K562 (cell line): ENCODE measurements around the gene RAB3GAP2. TPM values are rescaled to one million over a fixed set of nuclear protein-coding genes. Genes with fewer than 3 reads are reported as not detected.
A peak's percentile ranks its signal among the peaks of the same experiment; 100 is the strongest.

Source experiments
- CHD1 ChIP-seq: fragments of 200-600 bp; sonication (generic); IDR thresholded peaks from one replicate; pipeline ENCODE4 v1.6.1; 2012; ENCODE audit warnings: mild to moderate bottlenecking, moderate library complexity, low read length, inconsistent platforms
- COPS2 ChIP-seq: fragments of 450-650 bp; conservative IDR thresholded peaks from 2 replicates; pipeline ENCODE4 v1.6.1; 2016; ENCODE audit warnings: mild to moderate bottlenecking, moderate library complexity
- MTA3 ChIP-seq: fragments of 450-650 bp; formaldehyde crosslinking; IDR thresholded peaks from 2 replicates; pipeline ENCODE4 v1.6.1; 2017; ENCODE audit warnings: mild to moderate bottlenecking, borderline replicate concordance
- PHF20 ChIP-seq: fragments of 450-650 bp; IDR thresholded peaks from 2 replicates; pipeline ENCODE4 v1.6.1; 2018; ENCODE audit not compliant: partially characterized antibody
- TCF15 ChIP-seq: fragments of 250-450 bp; sonication (Bioruptor Pico); IDR thresholded peaks from 2 replicates; pipeline ENCODE4 v1.8.0; 2022; ENCODE audit warnings: moderate library complexity, mild to moderate bottlenecking, inconsistent platforms
- THRAP3 ChIP-seq: fragments of 450-650 bp; IDR thresholded peaks from 2 replicates; pipeline ENCODE4 v1.6.1; 2016; ENCODE audit warnings: mild to moderate bottlenecking, inconsistent platforms, borderline replicate concordance
- ZNF316 ChIP-seq: fragments of 450-650 bp; IDR thresholded peaks from 2 replicates; pipeline ENCODE4 v1.6.1; 2016
- polyA plus RNA-seq, 8 experiments: library from polyadenylated mRNA; depleted of rRNA in 4 of 8; stranded (reverse) in 5 of 8; unstranded in 3 of 8; fragments of >200 nt; fragmentation: Nextera tagmentation in 2 of 8; fragmentation: Illumina TruSeq in 1 of 8; extraction: Ambion mirVana in 2 of 8; extraction: Trizol in 1 of 8; gene quantifications; 2 replicates each; pipeline versions ENCODE4 v1.2.1 to v1.2.3, GENCODE V29; 2011 to 2014; ENCODE audit warnings: inconsistent platforms in 1 of 8, missing spikeins in 1 of 8
- total RNA-seq, 7 experiments: library from RNA; depleted of rRNA in 6 of 7; stranded (reverse); fragments of >200 nt in 6 of 7; fragmentation: Illumina TruSeq in 2 of 7; extraction: Trizol in 2 of 7; gene quantifications; 2 replicates each; pipeline versions ENCODE4 v1.2.1 to v1.2.3, GENCODE V29; 2011 to 2021; ENCODE audit warnings: low replicate concordance in 1 of 7
- TF ChIP-seq, protein P1 (sequence below): sonication (generic); formaldehyde crosslinking; IDR thresholded peaks from 2 replicates; pipeline ENCODE4 v1.8.1; 2023; ENCODE audit warnings: mild to moderate bottlenecking, missing genetic modification reagents
- TF ChIP-seq, protein P2 (sequence below): sonication (generic); formaldehyde crosslinking; IDR thresholded peaks from 2 replicates; pipeline ENCODE4 v1.8.0; 2022; ENCODE audit warnings: mild to moderate bottlenecking, missing genetic modification reagents

Gene RAB3GAP2
- total and polyA plus RNA-seq, 9 of the 15 experiments (the other 6 are each of a cell fraction or from before 2014, with no cell fraction given): 14.1 to 69.1 (median 32.2) TPM

- TF ChIP-seq PHF20 (no peak), ZNF316 (peak; percentile 84), TCF15 (no peak), MTA3 (no peak), CHD1 (no peak), THRAP3 (no peak), COPS2 (no peak)
- TF ChIP-seq, protein P1, sequence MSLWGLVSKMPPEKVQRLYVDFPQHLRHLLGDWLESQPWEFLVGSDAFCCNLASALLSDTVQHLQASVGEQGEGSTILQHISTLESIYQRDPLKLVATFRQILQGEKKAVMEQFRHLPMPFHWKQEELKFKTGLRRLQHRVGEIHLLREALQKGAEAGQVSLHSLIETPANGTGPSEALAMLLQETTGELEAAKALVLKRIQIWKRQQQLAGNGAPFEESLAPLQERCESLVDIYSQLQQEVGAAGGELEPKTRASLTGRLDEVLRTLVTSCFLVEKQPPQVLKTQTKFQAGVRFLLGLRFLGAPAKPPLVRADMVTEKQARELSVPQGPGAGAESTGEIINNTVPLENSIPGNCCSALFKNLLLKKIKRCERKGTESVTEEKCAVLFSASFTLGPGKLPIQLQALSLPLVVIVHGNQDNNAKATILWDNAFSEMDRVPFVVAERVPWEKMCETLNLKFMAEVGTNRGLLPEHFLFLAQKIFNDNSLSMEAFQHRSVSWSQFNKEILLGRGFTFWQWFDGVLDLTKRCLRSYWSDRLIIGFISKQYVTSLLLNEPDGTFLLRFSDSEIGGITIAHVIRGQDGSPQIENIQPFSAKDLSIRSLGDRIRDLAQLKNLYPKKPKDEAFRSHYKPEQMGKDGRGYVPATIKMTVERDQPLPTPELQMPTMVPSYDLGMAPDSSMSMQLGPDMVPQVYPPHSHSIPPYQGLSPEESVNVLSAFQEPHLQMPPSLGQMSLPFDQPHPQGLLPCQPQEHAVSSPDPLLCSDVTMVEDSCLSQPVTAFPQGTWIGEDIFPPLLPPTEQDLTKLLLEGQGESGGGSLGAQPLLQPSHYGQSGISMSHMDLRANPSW (CRISPR knock-in tag): no peak
- TF ChIP-seq, protein P2, sequence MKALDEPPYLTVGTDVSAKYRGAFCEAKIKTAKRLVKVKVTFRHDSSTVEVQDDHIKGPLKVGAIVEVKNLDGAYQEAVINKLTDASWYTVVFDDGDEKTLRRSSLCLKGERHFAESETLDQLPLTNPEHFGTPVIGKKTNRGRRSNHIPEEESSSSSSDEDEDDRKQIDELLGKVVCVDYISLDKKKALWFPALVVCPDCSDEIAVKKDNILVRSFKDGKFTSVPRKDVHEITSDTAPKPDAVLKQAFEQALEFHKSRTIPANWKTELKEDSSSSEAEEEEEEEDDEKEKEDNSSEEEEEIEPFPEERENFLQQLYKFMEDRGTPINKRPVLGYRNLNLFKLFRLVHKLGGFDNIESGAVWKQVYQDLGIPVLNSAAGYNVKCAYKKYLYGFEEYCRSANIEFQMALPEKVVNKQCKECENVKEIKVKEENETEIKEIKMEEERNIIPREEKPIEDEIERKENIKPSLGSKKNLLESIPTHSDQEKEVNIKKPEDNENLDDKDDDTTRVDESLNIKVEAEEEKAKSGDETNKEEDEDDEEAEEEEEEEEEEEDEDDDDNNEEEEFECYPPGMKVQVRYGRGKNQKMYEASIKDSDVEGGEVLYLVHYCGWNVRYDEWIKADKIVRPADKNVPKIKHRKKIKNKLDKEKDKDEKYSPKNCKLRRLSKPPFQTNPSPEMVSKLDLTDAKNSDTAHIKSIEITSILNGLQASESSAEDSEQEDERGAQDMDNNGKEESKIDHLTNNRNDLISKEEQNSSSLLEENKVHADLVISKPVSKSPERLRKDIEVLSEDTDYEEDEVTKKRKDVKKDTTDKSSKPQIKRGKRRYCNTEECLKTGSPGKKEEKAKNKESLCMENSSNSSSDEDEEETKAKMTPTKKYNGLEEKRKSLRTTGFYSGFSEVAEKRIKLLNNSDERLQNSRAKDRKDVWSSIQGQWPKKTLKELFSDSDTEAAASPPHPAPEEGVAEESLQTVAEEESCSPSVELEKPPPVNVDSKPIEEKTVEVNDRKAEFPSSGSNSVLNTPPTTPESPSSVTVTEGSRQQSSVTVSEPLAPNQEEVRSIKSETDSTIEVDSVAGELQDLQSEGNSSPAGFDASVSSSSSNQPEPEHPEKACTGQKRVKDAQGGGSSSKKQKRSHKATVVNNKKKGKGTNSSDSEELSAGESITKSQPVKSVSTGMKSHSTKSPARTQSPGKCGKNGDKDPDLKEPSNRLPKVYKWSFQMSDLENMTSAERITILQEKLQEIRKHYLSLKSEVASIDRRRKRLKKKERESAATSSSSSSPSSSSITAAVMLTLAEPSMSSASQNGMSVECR (CRISPR knock-in tag): no peak
Measured at GRCh38 chr1:220219865-220220698, 52.2 kb downstream of the RAB3GAP2 start (continued).
